GM12878 (cell line): ENCODE measurements around the gene SYPL2. TPM values are rescaled to one million over a fixed set of nuclear protein-coding genes. Genes with fewer than 3 reads are reported as not detected.

Experiments used
- ESRRA ChIP-seq: IDR thresholded peaks from 2 replicates; pipeline ENCODE4 v1.6.1; 2012; ENCODE audit warnings: mild to moderate bottlenecking, low read length, improper control_type of control experiment
- HDAC2 ChIP-seq: fragments of 200-600 bp; sonication (generic); IDR thresholded peaks from 2 replicates; pipeline ENCODE4 v1.6.1; 2017
- LARP7 ChIP-seq: fragments of 450-650 bp; IDR thresholded peaks from 2 replicates; pipeline ENCODE4 v1.6.1; 2017; ENCODE audit warnings: mild to moderate bottlenecking
- NFYA ChIP-seq: IDR thresholded peaks from 2 replicates; pipeline ENCODE4 v1.6.1; 2011; ENCODE audit warnings: low read depth, mild to moderate bottlenecking, low read length, improper control_type of control experiment, borderline replicate concordance
- NFYB ChIP-seq: IDR thresholded peaks from 2 replicates; pipeline ENCODE4 v1.6.1; 2011; ENCODE audit warnings: low read depth, mild to moderate bottlenecking, low read length, improper control_type of control experiment, moderate library complexity; ENCODE audit not compliant: insufficient read depth
- PAX5 ChIP-seq: IDR thresholded peaks from 2 replicates; pipeline ENCODE4 v1.6.1; 2011; ENCODE audit warnings: low read depth, low read length, borderline replicate concordance
- POLR2A ChIP-seq: IDR thresholded peaks from 2 replicates; pipeline ENCODE4 v1.6.1; 2011; ENCODE audit warnings: low read depth, mild to moderate bottlenecking, low read length
- SRF ChIP-seq, 2 experiments: IDR thresholded peaks; 2 replicates each; pipeline ENCODE4 v1.6.1; 2011; ENCODE audit warnings: low read depth in 2 of 2, low read length in 2 of 2, mild to moderate bottlenecking in 1 of 2, moderate library complexity in 1 of 2
- YBX1 ChIP-seq: fragments of 450-650 bp; IDR thresholded peaks from 2 replicates; pipeline ENCODE4 v1.6.1; 2016; ENCODE audit warnings: antibody characterized with exemption
- ZZZ3 ChIP-seq: IDR thresholded peaks from 2 replicates; pipeline ENCODE4 v1.6.1; 2011; ENCODE audit warnings: low read depth; ENCODE audit not compliant: control insufficient read depth, insufficient read length
- polyA plus RNA-seq, 11 experiments: library from polyadenylated mRNA; depleted of rRNA in 4 of 11; unstranded in 6 of 11; stranded (reverse) in 5 of 11; fragments of >200 nt; fragmentation: Nextera tagmentation in 4 of 11; fragmentation: Illumina TruSeq in 1 of 11; extraction: Ambion mirVana in 4 of 11; extraction: Trizol in 1 of 11; gene quantifications; 1 replicate in 1 of 11; 2 replicates in 10 of 11; pipeline versions ENCODE4 v1.2.1 to v1.2.3, GENCODE V29; 2011 to 2016; ENCODE audit warnings: inconsistent platforms in 2 of 11, missing spikeins in 2 of 11, low read depth in 1 of 11
- total RNA-seq, 4 experiments: library from RNA; depleted of rRNA in 3 of 4; stranded (reverse); fragments of >200 nt in 3 of 4; fragmentation: Illumina TruSeq in 1 of 4; extraction: Trizol in 1 of 4; gene quantifications; 2 replicates each; pipeline versions ENCODE4 v1.2.1 to v1.2.3, GENCODE V29; 2013 to 2021
- TF ChIP-seq, protein P1 (sequence below): fragments of 450-650 bp; IDR thresholded peaks from 2 replicates; pipeline ENCODE4 v1.6.1; 2017; ENCODE audit warnings: mild to moderate bottlenecking, low read depth, inconsistent platforms; ENCODE audit not compliant: poor library complexity, severe bottlenecking
- TF ChIP-seq, protein P2 (sequence below): IDR thresholded peaks from 2 replicates; pipeline ENCODE4 v1.6.1; 2012; ENCODE audit warnings: mild to moderate bottlenecking, low read depth, low read length
- TF ChIP-seq, protein P3 (sequence below): fragments of 450-650 bp; IDR thresholded peaks from 2 replicates; pipeline ENCODE4 v1.6.1; 2017; ENCODE audit warnings: mild to moderate bottlenecking, moderate library complexity
- TF ChIP-seq, protein P4 (sequence below): fragments of 450-650 bp; IDR thresholded peaks from 2 replicates; pipeline ENCODE4 v1.6.1; 2017; ENCODE audit warnings: low read depth, mild to moderate bottlenecking, moderate library complexity
- TF ChIP-seq, protein P5 (sequence below): fragments of 450-650 bp; IDR thresholded peaks from 2 replicates; pipeline ENCODE4 v1.6.1; 2017; ENCODE audit warnings: borderline replicate concordance
- TF ChIP-seq, protein P6 (sequence below): IDR thresholded peaks from 2 replicates; pipeline ENCODE4 v1.6.1; 2012; ENCODE audit warnings: low read length, inconsistent platforms

The SYPL2 gene
- total and polyA plus RNA-seq, 10 of the 15 experiments (the other 5 are each of a cell fraction or from before 2014, with no cell fraction given): 0.04 to 0.11 (median 0.06) TPM; not detected in 3

DNA sequence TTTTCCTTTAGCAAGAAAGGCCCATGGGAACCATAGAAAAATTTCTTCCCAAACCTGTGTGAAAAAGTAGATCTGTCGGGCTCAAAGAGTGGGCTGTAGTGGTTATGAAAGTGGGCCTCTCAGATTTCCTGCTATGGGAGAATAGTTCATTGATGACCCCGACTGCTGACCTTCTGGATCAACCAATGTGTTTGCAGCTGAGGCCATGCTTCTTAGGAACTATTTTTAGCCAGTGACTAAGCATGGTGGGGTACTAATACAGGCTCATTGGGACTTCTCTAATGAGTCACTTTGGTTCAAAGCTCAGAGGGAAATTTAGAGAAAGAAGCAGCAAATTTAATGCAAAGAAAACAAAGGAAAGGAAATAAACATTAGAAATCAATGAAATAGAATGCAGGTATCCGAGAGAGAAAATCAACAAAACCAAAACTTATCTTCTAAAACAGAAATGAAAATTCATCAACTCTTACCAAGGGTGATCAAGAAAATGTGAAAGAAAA is 27.5 kb upstream of the SYPL2 start (continued):
- TF ChIP-seq, protein P1, sequence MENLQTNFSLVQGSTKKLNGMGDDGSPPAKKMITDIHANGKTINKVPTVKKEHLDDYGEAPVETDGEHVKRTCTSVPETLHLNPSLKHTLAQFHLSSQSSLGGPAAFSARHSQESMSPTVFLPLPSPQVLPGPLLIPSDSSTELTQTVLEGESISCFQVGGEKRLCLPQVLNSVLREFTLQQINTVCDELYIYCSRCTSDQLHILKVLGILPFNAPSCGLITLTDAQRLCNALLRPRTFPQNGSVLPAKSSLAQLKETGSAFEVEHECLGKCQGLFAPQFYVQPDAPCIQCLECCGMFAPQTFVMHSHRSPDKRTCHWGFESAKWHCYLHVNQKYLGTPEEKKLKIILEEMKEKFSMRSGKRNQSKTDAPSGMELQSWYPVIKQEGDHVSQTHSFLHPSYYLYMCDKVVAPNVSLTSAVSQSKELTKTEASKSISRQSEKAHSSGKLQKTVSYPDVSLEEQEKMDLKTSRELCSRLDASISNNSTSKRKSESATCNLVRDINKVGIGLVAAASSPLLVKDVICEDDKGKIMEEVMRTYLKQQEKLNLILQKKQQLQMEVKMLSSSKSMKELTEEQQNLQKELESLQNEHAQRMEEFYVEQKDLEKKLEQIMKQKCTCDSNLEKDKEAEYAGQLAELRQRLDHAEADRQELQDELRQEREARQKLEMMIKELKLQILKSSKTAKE: no peak
- no peak for TF ChIP-seq POLR2A
- no peak for TF ChIP-seq PAX5
- no peak for TF ChIP-seq SRF (IDR thresholded peaks at IDR 0.05; ENCODE audit: low read depth in 2 of 2, low read length in 2 of 2)
- no peak for TF ChIP-seq NFYA
- no peak for TF ChIP-seq HDAC2
- TF ChIP-seq, protein P2, sequence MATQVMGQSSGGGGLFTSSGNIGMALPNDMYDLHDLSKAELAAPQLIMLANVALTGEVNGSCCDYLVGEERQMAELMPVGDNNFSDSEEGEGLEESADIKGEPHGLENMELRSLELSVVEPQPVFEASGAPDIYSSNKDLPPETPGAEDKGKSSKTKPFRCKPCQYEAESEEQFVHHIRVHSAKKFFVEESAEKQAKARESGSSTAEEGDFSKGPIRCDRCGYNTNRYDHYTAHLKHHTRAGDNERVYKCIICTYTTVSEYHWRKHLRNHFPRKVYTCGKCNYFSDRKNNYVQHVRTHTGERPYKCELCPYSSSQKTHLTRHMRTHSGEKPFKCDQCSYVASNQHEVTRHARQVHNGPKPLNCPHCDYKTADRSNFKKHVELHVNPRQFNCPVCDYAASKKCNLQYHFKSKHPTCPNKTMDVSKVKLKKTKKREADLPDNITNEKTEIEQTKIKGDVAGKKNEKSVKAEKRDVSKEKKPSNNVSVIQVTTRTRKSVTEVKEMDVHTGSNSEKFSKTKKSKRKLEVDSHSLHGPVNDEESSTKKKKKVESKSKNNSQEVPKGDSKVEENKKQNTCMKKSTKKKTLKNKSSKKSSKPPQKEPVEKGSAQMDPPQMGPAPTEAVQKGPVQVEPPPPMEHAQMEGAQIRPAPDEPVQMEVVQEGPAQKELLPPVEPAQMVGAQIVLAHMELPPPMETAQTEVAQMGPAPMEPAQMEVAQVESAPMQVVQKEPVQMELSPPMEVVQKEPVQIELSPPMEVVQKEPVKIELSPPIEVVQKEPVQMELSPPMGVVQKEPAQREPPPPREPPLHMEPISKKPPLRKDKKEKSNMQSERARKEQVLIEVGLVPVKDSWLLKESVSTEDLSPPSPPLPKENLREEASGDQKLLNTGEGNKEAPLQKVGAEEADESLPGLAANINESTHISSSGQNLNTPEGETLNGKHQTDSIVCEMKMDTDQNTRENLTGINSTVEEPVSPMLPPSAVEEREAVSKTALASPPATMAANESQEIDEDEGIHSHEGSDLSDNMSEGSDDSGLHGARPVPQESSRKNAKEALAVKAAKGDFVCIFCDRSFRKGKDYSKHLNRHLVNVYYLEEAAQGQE: no peak
- TF ChIP-seq, protein P3, sequence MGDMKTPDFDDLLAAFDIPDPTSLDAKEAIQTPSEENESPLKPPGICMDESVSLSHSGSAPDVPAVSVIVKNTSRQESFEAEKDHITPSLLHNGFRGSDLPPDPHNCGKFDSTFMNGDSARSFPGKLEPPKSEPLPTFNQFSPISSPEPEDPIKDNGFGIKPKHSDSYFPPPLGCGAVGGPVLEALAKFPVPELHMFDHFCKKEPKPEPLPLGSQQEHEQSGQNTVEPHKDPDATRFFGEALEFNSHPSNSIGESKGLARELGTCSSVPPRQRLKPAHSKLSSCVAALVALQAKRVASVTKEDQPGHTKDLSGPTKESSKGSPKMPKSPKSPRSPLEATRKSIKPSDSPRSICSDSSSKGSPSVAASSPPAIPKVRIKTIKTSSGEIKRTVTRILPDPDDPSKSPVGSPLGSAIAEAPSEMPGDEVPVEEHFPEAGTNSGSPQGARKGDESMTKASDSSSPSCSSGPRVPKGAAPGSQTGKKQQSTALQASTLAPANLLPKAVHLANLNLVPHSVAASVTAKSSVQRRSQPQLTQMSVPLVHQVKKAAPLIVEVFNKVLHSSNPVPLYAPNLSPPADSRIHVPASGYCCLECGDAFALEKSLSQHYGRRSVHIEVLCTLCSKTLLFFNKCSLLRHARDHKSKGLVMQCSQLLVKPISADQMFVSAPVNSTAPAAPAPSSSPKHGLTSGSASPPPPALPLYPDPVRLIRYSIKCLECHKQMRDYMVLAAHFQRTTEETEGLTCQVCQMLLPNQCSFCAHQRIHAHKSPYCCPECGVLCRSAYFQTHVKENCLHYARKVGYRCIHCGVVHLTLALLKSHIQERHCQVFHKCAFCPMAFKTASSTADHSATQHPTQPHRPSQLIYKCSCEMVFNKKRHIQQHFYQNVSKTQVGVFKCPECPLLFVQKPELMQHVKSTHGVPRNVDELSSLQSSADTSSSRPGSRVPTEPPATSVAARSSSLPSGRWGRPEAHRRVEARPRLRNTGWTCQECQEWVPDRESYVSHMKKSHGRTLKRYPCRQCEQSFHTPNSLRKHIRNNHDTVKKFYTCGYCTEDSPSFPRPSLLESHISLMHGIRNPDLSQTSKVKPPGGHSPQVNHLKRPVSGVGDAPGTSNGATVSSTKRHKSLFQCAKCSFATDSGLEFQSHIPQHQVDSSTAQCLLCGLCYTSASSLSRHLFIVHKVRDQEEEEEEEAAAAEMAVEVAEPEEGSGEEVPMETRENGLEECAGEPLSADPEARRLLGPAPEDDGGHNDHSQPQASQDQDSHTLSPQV: no peak
- TF ChIP-seq, protein P4, sequence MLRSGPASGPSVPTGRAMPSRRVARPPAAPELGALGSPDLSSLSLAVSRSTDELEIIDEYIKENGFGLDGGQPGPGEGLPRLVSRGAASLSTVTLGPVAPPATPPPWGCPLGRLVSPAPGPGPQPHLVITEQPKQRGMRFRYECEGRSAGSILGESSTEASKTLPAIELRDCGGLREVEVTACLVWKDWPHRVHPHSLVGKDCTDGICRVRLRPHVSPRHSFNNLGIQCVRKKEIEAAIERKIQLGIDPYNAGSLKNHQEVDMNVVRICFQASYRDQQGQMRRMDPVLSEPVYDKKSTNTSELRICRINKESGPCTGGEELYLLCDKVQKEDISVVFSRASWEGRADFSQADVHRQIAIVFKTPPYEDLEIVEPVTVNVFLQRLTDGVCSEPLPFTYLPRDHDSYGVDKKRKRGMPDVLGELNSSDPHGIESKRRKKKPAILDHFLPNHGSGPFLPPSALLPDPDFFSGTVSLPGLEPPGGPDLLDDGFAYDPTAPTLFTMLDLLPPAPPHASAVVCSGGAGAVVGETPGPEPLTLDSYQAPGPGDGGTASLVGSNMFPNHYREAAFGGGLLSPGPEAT: no peak
- TF ChIP-seq LARP7: no peak
- no peak for TF ChIP-seq NFYB
- no peak for TF ChIP-seq YBX1
- no peak for TF ChIP-seq ZZZ3
- TF ChIP-seq, protein P5, sequence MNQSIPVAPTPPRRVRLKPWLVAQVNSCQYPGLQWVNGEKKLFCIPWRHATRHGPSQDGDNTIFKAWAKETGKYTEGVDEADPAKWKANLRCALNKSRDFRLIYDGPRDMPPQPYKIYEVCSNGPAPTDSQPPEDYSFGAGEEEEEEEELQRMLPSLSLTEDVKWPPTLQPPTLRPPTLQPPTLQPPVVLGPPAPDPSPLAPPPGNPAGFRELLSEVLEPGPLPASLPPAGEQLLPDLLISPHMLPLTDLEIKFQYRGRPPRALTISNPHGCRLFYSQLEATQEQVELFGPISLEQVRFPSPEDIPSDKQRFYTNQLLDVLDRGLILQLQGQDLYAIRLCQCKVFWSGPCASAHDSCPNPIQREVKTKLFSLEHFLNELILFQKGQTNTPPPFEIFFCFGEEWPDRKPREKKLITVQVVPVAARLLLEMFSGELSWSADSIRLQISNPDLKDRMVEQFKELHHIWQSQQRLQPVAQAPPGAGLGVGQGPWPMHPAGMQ: no peak
- no peak for TF ChIP-seq ESRRA
- TF ChIP-seq, protein P6, sequence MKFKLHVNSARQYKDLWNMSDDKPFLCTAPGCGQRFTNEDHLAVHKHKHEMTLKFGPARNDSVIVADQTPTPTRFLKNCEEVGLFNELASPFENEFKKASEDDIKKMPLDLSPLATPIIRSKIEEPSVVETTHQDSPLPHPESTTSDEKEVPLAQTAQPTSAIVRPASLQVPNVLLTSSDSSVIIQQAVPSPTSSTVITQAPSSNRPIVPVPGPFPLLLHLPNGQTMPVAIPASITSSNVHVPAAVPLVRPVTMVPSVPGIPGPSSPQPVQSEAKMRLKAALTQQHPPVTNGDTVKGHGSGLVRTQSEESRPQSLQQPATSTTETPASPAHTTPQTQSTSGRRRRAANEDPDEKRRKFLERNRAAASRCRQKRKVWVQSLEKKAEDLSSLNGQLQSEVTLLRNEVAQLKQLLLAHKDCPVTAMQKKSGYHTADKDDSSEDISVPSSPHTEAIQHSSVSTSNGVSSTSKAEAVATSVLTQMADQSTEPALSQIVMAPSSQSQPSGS: 0 out of 2 replicates have a peak, but pooled peaks have one; percentile 14
